ENCODE measurements around the gene RUSF1.
"Not testable (repeated sequence)": the region's sequence is repeated elsewhere in the genome, so short reads cannot be mapped to it uniquely, and the experiment has no call there.

Gene RUSF1

DNA sequence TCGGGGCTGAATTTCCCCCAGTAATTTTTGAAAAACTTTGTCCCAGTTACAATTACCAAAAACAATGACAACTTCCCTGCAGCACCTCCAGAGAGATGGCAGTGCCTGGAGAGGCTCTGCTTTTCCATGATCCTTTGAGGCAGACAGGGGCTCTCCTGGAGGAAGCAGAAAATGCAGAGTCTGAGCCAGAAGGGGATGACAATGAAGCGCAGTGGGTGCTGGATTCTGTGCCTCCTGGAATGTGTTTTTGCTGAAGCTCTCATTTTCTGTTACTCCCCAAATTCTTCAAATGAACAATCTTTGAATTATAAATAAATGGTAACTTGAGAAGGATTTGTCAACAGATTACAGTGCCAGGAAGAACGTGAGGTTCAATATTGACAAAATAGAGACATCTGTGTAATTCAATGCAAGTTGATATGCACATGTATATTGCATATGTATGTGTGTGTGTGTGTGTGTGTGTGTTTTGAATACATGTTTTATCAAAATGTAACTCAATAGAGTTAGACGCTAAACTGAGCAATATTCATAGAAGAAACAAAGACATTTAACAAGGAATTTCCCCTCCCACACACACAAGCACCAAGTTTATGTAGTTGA is 9.7 kb upstream of the RUSF1 start:
- no peak for DNase-seq (ENCODE audit: low spot score)

DNA sequence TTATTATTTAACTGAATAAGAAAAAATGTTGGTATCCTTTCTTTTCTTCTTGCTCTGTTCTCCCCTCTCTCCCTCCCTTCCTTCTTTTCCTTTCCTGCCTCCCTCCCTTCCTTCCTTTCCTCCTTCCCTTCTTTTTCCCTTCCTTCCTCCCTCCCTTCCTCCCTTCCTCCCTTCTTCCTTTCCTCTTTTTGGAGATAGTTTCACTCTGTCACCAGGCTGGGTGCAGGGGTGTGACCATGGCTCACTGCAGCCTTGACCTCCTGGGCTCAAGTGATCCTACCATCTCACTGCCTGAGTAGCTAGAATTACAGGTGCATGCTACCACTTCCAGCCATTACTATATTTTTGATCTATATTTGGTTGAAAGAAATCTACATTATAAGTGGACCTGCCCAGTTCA is 5.7 kb upstream of the RUSF1 start:
- DNase-seq (ENCODE audit: low spot score) = no peak

DNA sequence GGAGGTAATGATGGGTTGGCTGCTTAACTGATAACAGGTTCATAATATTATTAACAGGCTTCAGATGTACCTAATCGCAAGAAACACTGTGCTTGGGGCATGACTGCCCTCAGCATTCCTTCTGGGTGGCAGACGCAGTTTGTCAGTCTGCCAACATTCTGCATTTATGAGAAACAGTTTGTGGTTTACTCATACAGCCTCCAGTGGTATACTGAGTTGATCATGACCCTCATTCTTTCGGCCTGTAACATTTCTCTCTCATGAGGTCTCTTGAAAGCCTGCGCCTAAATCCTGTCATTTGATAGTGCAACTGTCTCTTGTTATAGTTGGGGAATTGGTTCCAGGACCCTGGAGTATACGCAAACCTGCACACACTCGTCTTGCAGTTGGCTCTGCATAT is 4.9 kb upstream of the RUSF1 start:
- no peak for DNase-seq (ENCODE audit: low spot score)

DNA sequence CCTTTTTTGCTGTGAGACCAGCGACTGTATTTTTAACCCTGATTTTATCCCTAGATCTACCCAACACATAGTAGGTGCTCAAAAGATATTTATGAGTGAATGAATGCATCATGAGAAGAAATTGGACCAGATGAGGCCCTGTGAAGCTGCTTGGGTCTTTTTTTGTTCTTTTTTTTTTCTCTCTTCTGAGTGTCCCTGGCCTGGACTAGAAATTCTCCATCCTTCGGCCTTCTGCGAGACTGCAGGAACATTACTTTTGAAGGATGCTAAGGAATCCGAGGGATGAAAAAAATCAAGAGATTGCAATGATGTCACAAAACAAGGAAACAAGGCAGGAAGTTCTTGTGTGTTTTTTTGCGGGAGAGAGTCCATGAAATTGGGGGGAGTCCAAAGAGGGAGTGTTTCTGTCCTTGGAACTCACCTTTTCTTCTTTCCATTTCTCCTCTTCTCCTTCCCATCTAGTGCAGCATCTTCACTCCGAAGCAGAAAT is 560 bp upstream of the RUSF1 start:
- DNase-seq (ENCODE audit: low spot score) = no peak

DNA sequence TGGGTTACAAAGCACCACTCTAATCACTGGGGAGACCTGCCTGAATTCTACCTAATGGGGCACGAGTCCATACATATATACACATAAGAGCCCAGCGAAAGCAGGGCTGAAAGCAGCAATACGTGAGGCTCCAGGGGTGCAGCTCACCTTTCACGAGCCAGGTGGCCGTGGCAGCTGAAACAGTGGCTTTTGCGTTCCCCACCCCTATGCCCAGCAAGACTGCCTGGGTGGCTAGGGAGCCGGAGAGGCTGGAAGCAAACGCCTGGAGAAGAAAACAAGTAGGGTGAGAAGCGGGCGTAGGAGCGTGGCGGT is 618 bp downstream of the RUSF1 start:
- no peak for DNase-seq (ENCODE audit: low spot score)

DNA sequence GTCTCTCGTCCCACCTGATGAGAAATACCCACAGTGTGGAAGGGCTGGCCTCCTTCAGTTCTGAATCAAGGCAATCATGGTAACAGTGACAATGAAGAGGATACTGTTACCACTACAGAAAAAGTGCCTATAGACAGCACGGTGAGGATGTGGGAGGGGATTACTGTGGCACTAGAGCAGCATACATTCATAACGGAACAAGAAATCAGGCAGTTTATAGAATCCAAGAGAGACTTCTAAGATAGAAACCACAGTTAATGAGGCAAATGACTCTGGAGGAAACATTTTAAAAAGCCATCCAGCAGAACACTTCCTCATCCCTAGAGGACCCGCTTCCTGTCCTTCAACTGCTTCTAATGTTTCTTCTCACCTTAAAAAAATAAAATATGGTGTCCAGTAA is 2.7 kb downstream of the RUSF1 start:
- DNase-seq (ENCODE audit: low spot score) = peak; percentile 78

DNA sequence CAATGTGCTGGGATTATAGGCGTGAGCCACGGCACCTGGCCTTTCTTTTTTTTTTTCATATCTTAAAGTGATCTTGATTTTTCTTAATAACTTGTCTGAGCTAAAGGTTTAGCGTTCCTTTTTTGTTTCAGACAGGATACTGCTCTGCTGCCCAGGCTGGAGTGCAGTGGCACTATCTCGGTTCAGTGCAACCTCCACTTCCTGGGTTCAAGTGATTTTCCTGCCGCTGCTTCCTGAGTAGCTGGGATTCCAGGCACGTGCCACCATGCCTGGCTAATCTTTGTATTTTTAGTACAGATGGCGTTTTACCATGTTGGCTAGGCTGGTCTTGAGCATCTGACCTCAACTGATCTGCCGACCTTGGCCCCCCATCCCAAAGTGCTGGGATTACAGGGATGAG is 4.0 kb downstream of the RUSF1 start:
- DNase-seq (ENCODE audit: low spot score) = no peak

DNA sequence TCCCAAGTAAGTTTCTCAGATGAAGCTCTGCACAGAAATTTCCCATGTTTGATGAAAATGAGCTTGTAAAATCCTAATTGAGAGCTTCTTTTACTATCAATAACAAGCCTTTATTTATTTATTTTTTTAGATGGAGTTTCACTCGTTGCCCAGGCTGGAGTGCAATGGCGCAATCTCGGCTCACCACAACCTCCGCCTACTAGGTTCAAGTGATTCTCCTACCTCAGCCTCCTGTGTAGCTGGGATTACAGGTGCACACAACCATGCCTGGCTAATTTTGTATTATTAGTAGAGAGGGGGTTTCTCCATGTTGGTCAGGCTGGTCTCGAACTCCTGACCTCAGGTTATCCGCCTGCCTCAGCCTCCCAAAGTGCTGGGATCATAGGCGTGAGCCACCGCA is 4.6 kb downstream of the RUSF1 start:
- not testable (repeated sequence) for DNase-seq (ENCODE audit: low spot score)

DNA sequence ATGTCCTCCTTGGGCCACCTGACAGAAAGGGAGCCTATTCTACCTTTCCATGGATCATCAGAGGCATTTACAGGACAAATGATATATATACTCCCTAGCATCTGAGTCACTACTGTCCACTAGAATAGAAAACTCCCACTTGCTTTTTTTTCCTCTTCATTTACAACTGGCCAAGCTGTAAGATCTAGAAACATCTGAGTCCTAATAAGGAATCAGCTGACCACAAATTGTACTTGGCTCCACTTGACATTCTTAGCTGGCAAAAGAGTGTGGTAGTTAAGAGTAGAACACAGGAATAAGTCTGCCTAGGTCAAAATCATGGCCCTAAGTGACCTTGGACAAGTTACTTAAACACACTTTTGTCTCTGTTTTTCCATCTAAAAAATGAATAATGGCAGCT is 5.2 kb downstream of the RUSF1 start:
- DNase-seq (ENCODE audit: low spot score) = no peak

DNA sequence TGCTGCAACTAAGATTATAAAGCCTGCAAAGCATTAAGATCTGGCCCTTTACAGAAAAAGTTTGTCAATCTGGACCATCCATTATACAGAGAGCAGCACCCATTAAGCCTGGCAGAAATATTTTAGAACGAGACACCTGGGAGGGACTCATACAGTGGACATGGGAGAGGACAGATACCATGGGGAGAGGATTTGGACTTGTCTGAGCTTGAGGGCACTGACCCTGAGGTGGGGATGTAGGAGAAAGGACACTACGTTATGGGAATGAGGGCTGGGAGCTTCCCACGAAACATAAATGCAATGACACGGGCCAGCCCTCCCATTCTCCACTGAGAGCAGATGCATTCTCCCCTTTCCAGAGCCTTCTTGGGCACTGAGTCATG is 6.2 kb downstream of the RUSF1 start:
- DNase-seq (ENCODE audit: low spot score) = no peak

DNA sequence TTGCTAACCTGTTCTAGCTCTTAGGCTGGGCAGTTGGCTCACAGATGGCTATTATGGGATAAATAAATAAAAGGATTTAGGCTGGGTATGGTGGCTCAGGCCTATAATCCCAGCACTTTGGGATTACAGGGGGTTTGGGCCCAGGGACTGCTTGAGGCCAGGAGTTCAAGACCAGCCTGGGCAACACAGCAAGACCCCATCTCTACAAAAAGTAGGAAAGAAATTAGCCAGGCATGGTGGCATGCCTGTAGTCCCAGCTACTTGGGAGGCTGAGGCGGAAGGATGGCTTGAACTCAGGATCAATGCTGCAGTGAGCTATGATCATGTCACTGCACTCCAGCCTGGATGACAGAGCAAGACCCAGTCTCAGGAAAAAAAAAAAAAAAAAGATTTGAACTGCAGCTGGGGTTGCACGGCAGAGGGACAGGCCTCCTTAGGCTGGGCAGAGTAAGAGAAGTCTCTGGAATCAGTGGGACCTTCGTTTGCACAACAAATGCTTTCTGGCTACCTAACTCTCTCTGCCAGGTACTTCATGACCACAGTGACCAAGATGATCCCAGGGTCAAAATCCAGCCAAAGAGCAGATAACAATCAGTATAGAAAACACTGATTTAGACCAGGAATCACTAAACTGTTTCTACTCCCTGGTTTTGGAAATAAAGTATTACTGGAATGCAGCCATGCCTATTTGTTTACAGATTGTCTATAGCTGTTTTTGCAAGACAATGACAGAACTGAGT is 6.8 kb downstream of the RUSF1 start:
- no peak for DNase-seq (ENCODE audit: low spot score)

DNA sequence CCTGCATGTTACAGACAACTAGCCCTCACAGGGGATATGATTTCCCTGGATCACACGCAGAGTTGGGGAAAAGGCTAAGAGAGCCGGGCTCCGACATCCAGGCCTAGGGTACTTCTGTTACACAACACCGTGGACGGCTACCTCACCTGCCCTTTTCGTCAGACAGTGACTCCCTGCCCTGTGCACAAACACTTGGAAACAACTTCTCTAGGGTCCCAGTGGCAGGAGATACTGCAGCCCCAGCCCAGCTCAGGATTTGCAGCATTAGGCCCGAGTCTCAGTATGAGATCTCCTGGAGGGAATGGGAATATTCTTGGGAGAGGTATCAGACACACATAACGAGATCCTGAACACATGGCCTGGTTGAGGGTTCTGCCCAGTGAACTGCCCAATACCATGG is 8.3 kb downstream of the RUSF1 start:
- no peak for DNase-seq (ENCODE audit: low spot score)

DNA sequence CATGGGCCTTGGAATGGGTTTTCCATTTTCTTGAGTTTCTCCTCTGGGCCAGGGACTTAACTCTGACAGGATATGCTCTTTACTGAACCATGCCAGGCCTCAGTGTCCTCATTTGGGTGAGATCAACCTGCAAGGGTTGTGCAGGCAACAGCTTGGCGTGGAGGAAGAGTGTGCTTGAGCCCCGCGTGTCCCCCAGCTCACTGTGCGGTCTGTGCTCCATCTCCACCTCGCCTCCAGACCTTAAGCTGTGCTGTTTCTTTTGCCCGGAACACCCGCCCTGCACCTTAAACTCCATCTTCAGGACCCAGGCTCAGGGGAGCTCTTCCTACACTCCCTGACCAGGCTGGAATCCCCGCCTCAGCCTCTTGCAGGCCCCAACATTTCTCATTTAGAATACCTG is 9.7 kb downstream of the RUSF1 start:
- no peak for DNase-seq (ENCODE audit: low spot score)

DNA sequence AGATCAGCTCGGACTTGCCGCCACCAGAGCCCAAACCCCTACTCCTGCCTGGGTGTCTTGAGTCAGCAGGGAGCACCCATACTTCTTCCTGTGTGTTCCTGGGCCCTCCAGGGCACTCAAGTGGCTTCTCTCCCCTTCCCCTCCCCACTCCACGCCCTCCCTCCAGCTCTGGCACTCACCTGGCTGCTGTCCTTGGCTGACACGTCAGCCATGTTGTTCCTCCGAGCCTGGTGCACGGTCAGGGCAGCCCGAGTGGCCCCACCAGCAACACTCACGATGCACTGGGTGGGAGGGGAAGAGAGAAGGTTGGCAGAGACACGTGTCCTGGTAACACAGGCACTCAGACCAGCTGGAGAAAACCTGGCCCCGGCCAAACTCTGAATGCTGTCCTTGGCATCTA is 11.5 kb downstream of the RUSF1 start:
- DNase-seq (ENCODE audit: low spot score) = no peak

DNA sequence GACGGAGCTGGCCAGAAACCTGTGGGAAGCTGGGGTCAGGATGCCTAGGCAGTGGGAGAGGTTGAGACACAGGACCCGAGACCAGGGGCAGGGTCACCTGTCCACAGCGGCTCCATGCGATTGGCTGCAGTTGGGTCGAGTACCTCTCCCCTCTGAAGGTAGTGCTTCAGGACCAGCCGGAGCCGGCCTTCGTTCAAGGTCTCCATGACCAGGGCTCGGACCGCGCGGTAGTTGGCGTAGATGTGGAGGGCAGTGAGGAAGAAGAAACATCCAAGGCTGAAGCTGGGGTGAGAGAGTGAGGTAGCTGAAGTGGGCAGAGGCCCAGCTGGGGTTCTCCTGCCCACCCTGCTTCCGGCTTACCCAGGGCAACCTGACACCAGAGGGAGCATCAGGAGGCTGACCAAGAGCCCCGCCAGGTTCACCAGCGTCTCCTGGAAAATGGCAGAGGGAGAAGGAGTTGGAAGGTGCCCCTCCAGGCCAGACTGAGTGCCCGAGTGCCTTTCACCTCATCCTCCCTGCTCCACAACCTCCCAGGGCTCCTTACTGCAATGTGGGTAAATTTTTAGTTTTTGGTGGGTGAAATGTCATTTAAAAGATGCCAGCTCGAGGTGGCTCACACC is 14.6 kb downstream of the RUSF1 start:
- no peak for DNase-seq (ENCODE audit: low spot score)

DNA sequence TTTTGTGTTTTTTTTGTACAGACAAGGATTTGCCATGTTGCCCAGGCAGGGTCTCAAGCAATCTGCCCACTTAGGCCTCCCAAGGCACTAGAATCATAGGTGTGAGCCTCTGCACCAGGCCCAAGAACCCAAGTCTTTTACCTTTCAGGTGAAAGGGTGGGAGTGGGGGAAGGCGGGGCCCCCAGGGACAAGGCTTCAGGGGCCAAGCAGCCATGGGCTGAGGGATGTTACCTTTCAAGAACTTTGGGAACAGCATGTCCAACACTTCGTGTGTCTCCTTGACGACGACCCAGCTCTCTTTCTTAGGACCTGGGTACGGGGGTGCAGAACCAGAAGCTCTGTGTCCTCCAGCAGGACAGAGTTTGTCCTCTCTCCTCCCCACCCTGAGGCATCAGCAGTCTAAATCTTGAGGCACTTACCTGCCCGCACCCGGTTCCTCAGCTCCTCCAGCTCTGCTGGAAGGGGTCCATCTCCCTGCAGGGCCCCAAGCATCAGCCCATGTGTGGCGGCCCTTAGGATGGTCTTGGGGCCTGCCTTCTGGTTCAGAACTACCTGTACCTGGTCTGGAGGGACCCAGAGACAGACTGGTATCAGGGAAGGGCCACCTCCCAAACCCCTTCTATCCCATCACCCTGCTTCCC is 16.3 kb downstream of the RUSF1 start:
- no peak for DNase-seq (ENCODE audit: low spot score)

DNA sequence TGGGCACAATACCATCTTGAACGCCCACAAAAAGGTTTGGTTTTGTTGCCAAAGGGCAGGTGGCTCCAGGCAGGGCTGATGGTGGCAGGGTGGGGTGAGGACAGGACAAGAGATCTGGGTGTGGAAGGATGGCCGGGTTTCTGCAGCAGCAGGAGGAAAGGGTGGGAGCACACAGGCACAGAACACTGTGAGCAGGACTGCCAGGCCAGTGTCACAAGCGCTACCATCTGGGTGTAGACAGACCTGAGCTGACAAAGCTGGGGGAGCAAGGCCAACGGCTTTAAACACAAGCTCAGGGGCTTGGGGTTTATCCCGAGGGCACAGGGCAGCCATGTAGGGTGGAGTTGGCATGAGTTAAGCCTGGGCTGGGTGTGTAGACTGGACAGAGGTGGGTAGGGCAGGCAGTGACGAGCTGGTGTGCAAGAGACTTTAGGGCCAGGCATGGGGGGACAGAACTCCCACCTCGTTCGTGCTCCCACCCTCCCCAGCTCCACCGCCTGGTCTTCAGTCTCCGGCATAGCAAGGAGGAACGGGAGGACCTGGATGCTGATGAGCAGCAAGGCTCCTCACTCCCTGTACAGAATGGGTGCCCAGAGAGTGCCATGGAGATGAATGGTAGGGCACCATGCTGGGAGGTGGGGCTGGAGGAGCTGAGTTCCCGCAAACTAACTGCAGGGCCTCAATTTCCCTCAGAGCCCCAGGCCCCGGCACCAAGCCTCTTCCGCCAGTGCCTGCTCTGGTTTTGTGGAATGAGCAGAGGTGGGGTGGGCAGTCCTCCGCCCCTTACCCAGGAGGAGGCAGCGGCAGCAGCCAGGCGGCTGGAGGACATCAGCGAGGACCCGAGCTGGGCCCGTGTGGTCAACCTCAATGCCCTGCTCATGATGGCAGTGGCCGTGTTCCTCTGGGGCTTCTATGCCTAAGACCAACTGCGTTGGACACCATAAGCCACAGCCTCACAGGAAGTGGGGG is 18.3 kb downstream of the RUSF1 start:
- DNase-seq (ENCODE audit: low spot score) = no peak

DNA sequence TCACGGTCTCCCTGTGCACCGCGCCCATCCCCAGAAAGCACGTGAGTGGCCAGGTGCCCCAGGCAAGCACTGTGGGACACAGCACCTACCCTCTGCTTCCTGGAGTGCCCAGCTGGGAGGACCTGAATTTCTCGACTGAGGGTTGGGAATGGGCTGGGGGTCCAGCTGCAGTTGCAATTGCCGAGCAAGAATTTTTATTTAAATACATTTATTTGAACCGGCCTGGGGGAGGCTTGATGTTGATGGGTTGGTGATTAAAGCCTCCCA is 19.0 kb downstream of the RUSF1 start:
- no peak for DNase-seq (ENCODE audit: low spot score)

DNA sequence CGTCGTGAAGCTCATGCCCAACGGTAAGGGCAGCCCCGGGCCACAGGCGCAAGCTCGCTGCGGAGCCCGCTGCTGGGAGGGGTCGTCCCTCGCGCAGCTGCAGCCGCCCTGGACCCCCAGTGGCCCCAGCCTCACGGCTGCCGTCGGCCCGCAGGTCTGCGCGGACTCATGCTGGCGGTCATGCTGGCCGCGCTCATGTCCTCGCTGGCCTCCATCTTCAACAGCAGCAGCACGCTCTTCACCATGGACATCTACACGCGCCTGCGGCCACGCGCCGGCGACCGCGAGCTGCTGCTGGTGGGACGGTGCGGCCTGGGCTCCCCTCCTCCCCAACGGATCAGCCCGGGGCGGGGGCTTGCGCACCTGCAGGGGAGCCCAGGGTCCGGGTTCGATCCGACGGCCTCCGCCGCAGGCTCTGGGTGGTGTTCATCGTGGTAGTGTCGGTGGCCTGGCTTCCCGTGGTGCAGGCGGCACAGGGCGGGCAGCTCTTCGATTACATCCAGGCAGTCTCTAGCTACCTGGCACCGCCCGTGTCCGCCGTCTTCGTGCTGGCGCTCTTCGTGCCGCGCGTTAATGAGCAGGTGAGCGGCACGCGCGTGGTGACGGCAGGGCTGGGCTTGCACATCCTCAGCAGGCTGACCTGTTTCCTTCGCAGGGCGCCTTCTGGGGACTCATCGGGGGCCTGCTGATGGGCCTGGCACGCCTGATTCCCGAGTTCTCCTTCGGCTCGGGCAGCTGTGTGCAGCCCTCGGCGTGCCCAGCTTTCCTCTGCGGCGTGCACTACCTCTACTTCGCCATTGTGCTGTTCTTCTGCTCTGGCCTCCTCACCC is 19.5 kb downstream of the RUSF1 start:
- DNase-seq (ENCODE audit: low spot score) = no peak

DNA sequence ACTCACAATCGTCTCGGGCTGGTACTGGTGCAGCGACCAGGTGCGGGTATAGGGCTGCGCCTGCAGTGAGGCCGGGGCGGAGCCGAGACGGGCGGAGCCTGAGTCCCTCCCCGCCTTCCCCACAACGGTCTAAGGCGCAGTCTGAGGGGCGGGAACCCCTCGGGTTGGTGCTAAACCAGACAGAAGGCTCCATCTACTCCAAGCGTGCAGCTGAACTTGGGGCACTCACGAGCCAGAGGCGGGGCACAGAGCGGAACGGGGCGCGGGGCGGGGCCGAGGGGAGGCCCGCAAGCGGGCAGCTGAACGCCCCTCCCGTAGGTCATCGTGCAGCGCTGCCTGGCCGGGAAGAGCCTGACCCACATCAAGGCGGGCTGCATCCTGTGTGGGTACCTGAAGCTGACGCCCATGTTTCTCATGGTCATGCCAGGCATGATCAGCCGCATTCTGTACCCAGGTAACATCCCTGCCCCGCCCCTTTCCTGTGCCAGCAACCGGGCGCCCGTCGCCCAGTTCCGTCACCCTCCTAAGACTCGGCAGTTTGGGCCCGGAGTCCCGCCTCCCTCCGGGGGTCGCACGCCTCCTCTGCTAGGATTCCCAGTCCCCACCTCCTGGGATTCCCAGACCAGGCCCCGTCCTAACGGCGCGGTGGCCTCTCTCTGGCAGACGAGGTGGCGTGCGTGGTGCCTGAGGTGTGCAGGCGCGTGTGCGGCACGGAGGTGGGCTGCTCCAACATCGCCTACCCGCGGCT is 20.3 kb downstream of the RUSF1 start:
- peak; percentile 43 for DNase-seq (ENCODE audit: low spot score)

Data from activated CD4-positive, alpha-beta T cell treated with anti-CD3 and anti-CD28 coated beads, Interleukin-2, Interleukin-4, amounts not matched to agents 100 ng/mL and 50 ng/mL, durations not matched to agents 16 hours and 8 hours (primary cell).